Sigmoid colon (tissue), 7 donors: ENCODE results near the gene PRDM16. TPM values are rescaled to one million over a fixed set of nuclear protein-coding genes. Genes with fewer than 3 reads are reported as not detected.

Experiments
- DNase-seq: peaks from one replicate; pipeline ENCODE4 v3.0.0-alpha.2; 2019
- H3K27ac ChIP-seq, 4 donors: fragments of 200-600 bp; sonication (generic); one replicate each; pipeline ENCODE4 v1.5.1; 2016 to 2019; ENCODE audit warnings: mild to moderate bottlenecking in 1 of 4
- H3K27me3 ChIP-seq, 3 donors: fragments of 200-600 bp; sonication (generic); one replicate each; pipeline ENCODE4 v1.5.1; 2019; ENCODE audit warnings: mild to moderate bottlenecking in 1 of 3
- H3K36me3 ChIP-seq, 4 donors: fragments of 200-600 bp; sonication (generic); one replicate each; pipeline ENCODE4 v1.5.1; 2016 to 2019
- H3K4me1 ChIP-seq, 4 donors: fragments of 200-600 bp; sonication (generic); one replicate each; pipeline ENCODE4 v1.5.1; 2017 to 2019
- H3K4me3 ChIP-seq, 4 donors: fragments of 200-600 bp; sonication (generic); one replicate each; pipeline ENCODE4 v1.5.1; 2017 to 2019; ENCODE audit warnings: mild to moderate bottlenecking in 2 of 4, moderate library complexity in 1 of 4
- H3K9me3 ChIP-seq, 4 donors: fragments of 200-600 bp in 3 of 4; sonication (generic) in 3 of 4; one replicate each; pipeline versions ENCODE4 v1.5.1 to v1.6.1; 2013 to 2019
- EP300 ChIP-seq, 4 donors: sonication (generic); formaldehyde crosslinking; IDR thresholded peaks; one replicate each; pipeline ENCODE4 v1.6.1; 2017; ENCODE audit warnings: antibody characterized with exemption in 4 of 4
- POLR2A ChIP-seq, 2 donors: fragments of 450-650 bp; IDR thresholded peaks; one replicate each; pipeline ENCODE4 v1.6.1; 2016; ENCODE audit warnings: antibody characterized with exemption in 2 of 2, mild to moderate bottlenecking in 2 of 2, moderate library complexity in 2 of 2
- POLR2AphosphoS5 ChIP-seq, 4 donors: sonication (generic); formaldehyde crosslinking; IDR thresholded peaks; one replicate each; pipeline ENCODE4 v1.6.1; 2017; ENCODE audit warnings: antibody characterized with exemption in 4 of 4
- WGBS, 2 donors: extraction: QIAGEN DNeasy Blood & Tissue Kit; methylation state at CpG; one replicate each; pipeline ENCODE4 v1.1.7; 2013; 5-methylcytosine and 5-hydroxymethylcytosine counted together
- intact Hi-C: fragments of 100-400 bp; cut with DNase I; formaldehyde crosslinking; loops from one replicate; pipeline ENCODE4 v1.15.1; 2023
- polyA plus RNA-seq, 3 donors: library from polyadenylated mRNA; stranded (reverse); fragments of 200-250 nt; gene quantifications; one replicate each; pipeline ENCODE4 v1.2.3, GENCODE V29; 2013
- total RNA-seq, 4 donors: library from RNA; depleted of rRNA; stranded (reverse); fragments of >200 nt; gene quantifications; one replicate each; pipeline ENCODE4 v1.1.0, GENCODE V29; 2016
- TF ChIP-seq, protein P1 (sequence below), 4 experiments: fragments of 450-650 bp in 3 of 4; fragments of 200-600 bp in 1 of 4; IDR thresholded peaks; one replicate each; pipeline ENCODE4 v1.5.1; 2016 to 2019; ENCODE audit warnings: antibody characterized with exemption in 4 of 4, mild to moderate bottlenecking in 3 of 4, moderate library complexity in 2 of 4
- donor health status: healthy with polysubstance abuse.
- donor health status: Bipolar disorder and iron deficiency.
- donor health status: healthy.

Gene PRDM16
- total and polyA plus RNA-seq, 7 donors, result under 0.01 to 1.7 (median 0.49) TPM

DNA sequence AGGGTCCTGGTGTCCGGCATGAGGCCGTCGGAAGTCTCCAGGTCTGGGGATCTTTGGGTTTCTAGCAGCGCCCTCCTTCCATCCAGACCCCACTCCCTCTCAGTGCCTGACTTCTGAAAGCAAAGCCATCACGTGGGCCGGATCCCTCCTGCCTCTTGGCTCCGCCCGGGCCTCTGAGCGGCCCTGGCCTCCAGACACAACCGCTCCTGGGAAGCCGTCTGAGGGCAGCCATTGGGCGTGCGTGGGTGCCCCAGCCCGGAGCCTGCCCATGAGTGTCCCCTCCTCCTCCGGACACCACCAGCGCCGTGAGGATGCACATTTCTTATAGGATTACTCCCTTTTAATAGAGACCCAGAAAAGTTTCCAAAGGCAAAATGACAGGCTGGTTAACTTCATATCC lies 248.5 kb downstream of the PRDM16 start:
- H3K36me3 ChIP-seq, result no peaks in the 10 kb centered on the region
- no peak overlapping the region for H3K4me3 ChIP-seq
- no peak overlapping the region for H3K27ac ChIP-seq
- H3K4me1 ChIP-seq, result peaks cover 0 to 43% (median 40%) of the 10 kb centered on the region in 4 donors
- 94% methylated on average over 17 of the region's 17 CpGs for WGBS, 2 donors
- intact Hi-C loops, result no loop called here
- no peaks in the 10 kb centered on the region for H3K9me3 ChIP-seq
- no peak for DNase-seq
- no peak for TF ChIP-seq POLR2A (IDR thresholded peaks at IDR 0.05)
- TF ChIP-seq POLR2AphosphoS5 (IDR thresholded peaks at IDR 0.05), result no peak
- TF ChIP-seq, protein P1, sequence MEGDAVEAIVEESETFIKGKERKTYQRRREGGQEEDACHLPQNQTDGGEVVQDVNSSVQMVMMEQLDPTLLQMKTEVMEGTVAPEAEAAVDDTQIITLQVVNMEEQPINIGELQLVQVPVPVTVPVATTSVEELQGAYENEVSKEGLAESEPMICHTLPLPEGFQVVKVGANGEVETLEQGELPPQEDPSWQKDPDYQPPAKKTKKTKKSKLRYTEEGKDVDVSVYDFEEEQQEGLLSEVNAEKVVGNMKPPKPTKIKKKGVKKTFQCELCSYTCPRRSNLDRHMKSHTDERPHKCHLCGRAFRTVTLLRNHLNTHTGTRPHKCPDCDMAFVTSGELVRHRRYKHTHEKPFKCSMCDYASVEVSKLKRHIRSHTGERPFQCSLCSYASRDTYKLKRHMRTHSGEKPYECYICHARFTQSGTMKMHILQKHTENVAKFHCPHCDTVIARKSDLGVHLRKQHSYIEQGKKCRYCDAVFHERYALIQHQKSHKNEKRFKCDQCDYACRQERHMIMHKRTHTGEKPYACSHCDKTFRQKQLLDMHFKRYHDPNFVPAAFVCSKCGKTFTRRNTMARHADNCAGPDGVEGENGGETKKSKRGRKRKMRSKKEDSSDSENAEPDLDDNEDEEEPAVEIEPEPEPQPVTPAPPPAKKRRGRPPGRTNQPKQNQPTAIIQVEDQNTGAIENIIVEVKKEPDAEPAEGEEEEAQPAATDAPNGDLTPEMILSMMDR (IDR thresholded peaks at IDR 0.05), result no peak
- peaks cover 0 to 3% (median 0%) of the 10 kb centered on the region in 3 donors for H3K27me3 ChIP-seq

DNA sequence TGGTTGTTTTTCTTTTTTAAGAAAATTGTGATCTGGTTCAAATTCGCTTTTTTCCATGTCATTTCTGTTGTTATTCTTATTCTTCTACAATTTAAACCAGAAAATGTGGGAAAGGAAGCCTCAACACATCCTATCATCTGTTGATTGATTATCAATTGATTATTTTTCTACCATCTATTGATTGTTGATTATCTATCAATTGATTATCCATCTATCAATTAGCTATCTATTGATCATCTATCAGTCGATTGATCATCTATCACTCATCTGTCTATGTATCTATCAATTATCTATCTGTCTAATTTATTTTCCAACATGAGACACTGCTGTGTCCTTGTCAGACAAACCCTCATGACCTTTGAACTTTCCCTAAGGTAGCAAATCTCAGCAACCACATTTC lies 249.3 kb downstream of the PRDM16 start:
- 87 to 88% methylated on average over 2 of the region's 2 CpGs for WGBS, 2 donors
- H3K36me3 ChIP-seq, result no peaks in the 10 kb centered on the region
- no peak overlapping the region for H3K27ac ChIP-seq
- H3K9me3 ChIP-seq, result no peaks in the 10 kb centered on the region
- peaks cover 0 to 45% (median 40%) of the 10 kb centered on the region in 4 donors for H3K4me1 ChIP-seq
- TF ChIP-seq, protein P1 (IDR thresholded peaks at IDR 0.05), result no peak
- no peak for TF ChIP-seq EP300 (IDR thresholded peaks at IDR 0.05)
- TF ChIP-seq POLR2AphosphoS5 (IDR thresholded peaks at IDR 0.05), result no peak
- TF ChIP-seq POLR2A (IDR thresholded peaks at IDR 0.05), result no peak
- intact Hi-C loops, result no loop called here
- H3K4me3 ChIP-seq, result no peak overlapping the region
- peaks cover 0 to 8% (median 3%) of the 10 kb centered on the region in 3 donors for H3K27me3 ChIP-seq
- DNase-seq, result no peak

DNA sequence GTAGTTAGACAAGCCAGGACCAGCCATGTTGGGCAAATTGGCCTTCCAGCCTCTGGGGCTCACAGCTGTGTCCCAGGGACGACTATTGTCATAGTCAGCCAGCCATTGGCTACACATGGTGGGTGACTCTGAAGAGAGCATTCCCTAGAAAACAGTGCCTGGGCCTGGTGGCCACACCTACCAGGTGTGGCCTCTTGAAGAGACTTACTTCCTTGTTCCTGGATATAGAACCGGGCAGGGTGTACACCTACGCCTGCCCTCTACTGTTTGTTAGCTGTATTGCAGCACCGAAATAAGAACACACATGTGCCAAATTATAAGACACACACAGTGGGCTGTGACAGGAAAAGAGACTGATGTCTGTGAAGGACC lies 250.9 kb downstream of the PRDM16 start:
- 9 to 30% methylated on average over 4 of the region's 4 CpGs for WGBS, 2 donors
- Histone ChIP-seq H3K9me3 (no peaks in the 10 kb centered on the region), H3K27me3 (peaks cover 5 to 20% (median 10%) of the 10 kb centered on the region in 3 donors), H3K4me1 (peaks cover 0 to 39% (median 34%) of the 10 kb centered on the region in 4 donors), H3K27ac (no peak overlapping the region), H3K36me3 (no peaks in the 10 kb centered on the region), H3K4me3 (no peak overlapping the region)
- DNase-seq, result no peak
- intact Hi-C loops, result loop anchor here (5.0 kb wide), 1 partner anchor 308 kb away; no protein-coding TSS in a partner anchor
- no peak for TF ChIP-seq POLR2AphosphoS5 (IDR thresholded peaks at IDR 0.05)
- TF ChIP-seq, protein P1 (IDR thresholded peaks at IDR 0.05), result peak in 3 of 4 experiments; percentile 61 to 75 (median 65)

DNA sequence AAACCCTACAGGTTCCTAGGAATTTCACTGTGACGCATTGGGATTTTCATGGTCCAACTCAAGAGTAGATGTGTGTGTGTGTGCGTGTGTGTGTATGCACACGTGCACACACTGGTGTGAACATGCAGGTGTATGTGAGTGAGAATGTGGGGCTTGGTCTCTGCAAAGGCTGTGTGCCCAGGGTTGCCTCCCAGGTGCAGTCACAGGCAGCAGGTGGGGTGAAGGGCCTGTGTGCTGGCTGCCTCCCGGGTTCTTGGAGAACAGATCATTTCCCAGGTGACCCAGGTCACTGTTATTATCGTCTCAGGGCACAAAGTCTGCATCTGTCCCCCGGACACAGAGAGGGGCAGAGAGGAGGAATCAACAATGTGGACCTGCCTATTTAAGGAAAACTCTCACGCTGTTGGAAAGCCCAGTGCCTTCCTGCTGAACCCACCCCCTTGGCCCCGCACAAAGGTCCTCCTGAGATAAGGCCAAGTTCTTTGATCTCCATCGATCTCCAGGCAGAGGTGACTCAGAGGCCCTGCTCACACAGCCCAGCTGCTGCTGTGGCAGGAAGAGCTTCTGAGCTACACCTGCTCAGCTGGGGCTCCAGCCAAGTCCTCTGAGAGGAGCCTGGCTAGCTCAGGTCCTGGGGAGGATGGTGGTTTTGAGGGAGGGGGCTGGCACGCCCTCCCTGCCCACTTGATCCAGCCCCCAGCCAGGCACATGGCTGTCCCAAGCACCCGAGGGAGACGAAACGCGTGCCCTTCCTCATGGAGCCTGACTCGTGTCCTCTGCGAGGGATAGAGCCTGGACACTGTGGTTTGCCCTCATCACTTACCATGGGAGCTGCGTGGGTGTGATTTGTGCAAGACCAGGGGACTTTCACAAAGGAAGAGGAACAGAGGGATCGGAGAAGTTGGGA lies 251.5 kb downstream of the PRDM16 start:
- no peak overlapping the region for H3K27ac ChIP-seq
- H3K27me3 ChIP-seq, result peaks cover 10 to 20% (median 15%) of the 10 kb centered on the region in 3 donors
- intact Hi-C loops, result loop anchor here (5.0 kb wide), 1 partner anchor 308 kb away; no protein-coding TSS in a partner anchor
- TF ChIP-seq, protein P1 (IDR thresholded peaks at IDR 0.05), result peak in 1 of 4 experiments; percentile 4
- TF ChIP-seq POLR2A (IDR thresholded peaks at IDR 0.05), result no peak
- no peak for TF ChIP-seq EP300 (IDR thresholded peaks at IDR 0.05)
- no peak for TF ChIP-seq POLR2AphosphoS5 (IDR thresholded peaks at IDR 0.05)
- peaks cover 0 to 33% (median 28%) of the 10 kb centered on the region in 4 donors for H3K4me1 ChIP-seq
- DNase-seq, result no peak
- H3K36me3 ChIP-seq, result no peaks in the 10 kb centered on the region
- no peak overlapping the region for H3K4me3 ChIP-seq
- WGBS, 2 donors, result 10 to 32% methylated on average over 18 of the region's 18 CpGs
- no peaks in the 10 kb centered on the region for H3K9me3 ChIP-seq
